WERI-Rb-1 (cell line): Measurements from ENCODE around the gene FAM209A.
"Not testable (repeated sequence)": the region's sequence is repeated elsewhere in the genome, so short reads cannot be mapped to it uniquely, and the experiment has no call there.

ENCODE experiments used
- DNase-seq: peaks from one replicate; pipeline ENCODE4 v3.0.0-alpha.2; 2020
- H3K27ac ChIP-seq: fragments of 250-450 bp; sonication (Bioruptor Pico); 2 replicates; pipeline ENCODE4 v1.5.1; 2020; ENCODE audit warnings: mild to moderate bottlenecking, moderate library complexity
- H3K27me3 ChIP-seq: fragments of 250-450 bp; sonication (Bioruptor Pico); 2 replicates; pipeline ENCODE4 v1.5.1; 2021; ENCODE audit warnings: mild to moderate bottlenecking, low read depth, moderate library complexity; ENCODE audit not compliant: insufficient read depth, severe bottlenecking
- H3K36me3 ChIP-seq: fragments of 250-450 bp; sonication (Bioruptor Pico); 2 replicates; pipeline ENCODE4 v1.5.1; 2020; ENCODE audit warnings: mild to moderate bottlenecking, moderate library complexity
- H3K4me3 ChIP-seq: 2 replicates; pipeline ENCODE4 v1.5.1; 2011; ENCODE audit warnings: low read depth, mild to moderate bottlenecking, control low read depth, low read length
- H3K9me3 ChIP-seq: fragments of 250-450 bp; sonication (Bioruptor Pico); 2 replicates; pipeline ENCODE4 v1.5.1; 2021; ENCODE audit warnings: mild to moderate bottlenecking, moderate library complexity; ENCODE audit not compliant: severe bottlenecking
- TF ChIP-seq, protein P1 (sequence below): IDR thresholded peaks from 2 replicates; pipeline ENCODE4 v1.5.1; 2011; ENCODE audit warnings: low read depth, mild to moderate bottlenecking, control low read depth, inconsistent platforms, low read length

The FAM209A gene

GRCh38 chr20:56551571-56551970, 27.0 kb downstream of the FAM209A start:
- peak; percentile 38 for DNase-seq
- H3K27ac ChIP-seq, result no peak overlapping the region
- no peaks in the 10 kb centered on the region for H3K36me3 ChIP-seq
- TF ChIP-seq, protein P1, sequence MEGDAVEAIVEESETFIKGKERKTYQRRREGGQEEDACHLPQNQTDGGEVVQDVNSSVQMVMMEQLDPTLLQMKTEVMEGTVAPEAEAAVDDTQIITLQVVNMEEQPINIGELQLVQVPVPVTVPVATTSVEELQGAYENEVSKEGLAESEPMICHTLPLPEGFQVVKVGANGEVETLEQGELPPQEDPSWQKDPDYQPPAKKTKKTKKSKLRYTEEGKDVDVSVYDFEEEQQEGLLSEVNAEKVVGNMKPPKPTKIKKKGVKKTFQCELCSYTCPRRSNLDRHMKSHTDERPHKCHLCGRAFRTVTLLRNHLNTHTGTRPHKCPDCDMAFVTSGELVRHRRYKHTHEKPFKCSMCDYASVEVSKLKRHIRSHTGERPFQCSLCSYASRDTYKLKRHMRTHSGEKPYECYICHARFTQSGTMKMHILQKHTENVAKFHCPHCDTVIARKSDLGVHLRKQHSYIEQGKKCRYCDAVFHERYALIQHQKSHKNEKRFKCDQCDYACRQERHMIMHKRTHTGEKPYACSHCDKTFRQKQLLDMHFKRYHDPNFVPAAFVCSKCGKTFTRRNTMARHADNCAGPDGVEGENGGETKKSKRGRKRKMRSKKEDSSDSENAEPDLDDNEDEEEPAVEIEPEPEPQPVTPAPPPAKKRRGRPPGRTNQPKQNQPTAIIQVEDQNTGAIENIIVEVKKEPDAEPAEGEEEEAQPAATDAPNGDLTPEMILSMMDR, result no peak
- no peak overlapping the region for H3K4me3 ChIP-seq
- peaks cover 28% of the 10 kb centered on the region for H3K27me3 ChIP-seq
- peaks cover 7% of the 10 kb centered on the region for H3K9me3 ChIP-seq

DNA sequence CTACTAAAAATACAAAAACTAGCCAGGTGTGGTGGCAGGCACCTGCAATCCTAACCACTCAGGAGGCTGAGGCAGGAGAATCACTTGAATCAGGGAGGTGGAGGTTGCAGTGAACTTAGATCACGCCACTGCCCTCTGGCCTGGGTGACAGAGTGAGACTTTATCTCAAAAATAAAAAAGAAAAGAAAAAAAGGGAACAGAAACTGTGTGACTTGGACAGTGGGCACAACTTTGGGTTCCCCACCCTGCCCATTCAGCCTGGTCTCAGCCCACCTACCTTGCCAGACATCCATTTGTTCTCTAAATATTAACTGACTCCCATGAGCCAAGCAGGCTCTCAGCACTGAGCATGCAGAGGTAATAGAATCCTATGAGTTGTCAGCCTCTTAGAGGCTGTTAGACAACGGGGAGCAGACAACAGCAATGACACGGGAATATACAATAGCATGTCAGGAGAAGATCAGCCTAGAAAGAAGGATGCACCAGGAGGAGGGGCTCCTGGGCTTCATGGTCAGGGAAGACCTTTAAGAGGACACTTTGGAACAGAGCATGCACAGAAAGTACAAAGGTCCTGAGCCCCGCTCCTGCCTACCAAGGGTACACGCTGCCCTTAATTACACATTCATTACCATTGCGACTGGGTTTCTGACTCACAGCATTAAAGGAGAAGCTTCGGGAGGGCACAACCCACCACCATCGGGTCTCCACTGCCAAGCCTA, 28.5 kb downstream of the FAM209A start:
- no peaks in the 10 kb centered on the region for H3K36me3 ChIP-seq
- H3K27ac ChIP-seq, result no peak overlapping the region
- H3K27me3 ChIP-seq, result peaks cover 15% of the 10 kb centered on the region
- DNase-seq, result no peak
- no peak overlapping the region for H3K4me3 ChIP-seq
- H3K9me3 ChIP-seq, result peaks cover 7% of the 10 kb centered on the region
- TF ChIP-seq, protein P1, result no peak

DNA sequence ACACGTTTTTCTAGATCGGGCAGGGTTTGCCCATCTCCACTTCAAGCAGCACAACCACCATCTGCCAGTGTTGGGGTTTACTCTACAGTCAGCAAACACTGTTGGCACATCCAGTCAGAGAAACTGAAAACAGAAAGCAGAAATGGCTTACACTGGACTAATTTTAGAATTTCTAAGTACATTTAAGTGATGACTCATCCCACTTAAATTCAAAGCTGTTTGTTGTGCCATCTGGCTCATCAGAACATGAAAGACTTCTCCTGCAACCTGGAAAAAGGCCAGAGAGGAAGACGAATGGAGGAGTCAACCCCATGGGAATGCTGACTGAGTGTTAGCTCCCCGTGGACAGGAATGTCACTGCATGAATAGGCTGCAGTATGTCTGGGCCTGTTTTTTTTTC, 30.3 kb downstream of the FAM209A start:
- H3K27ac ChIP-seq, result no peak overlapping the region

GRCh38 chr20:56558968-56559367, 34.4 kb downstream of the FAM209A start:
- Histone ChIP-seq H3K9me3 (no peaks in the 10 kb centered on the region), H3K4me3 (no peak overlapping the region), H3K27me3 (no peaks in the 10 kb centered on the region), H3K27ac (no peak overlapping the region), H3K36me3 (no peaks in the 10 kb centered on the region)
- TF ChIP-seq, protein P1, result no peak
- no peak for DNase-seq

More for the DNA sequence above, 30.3 kb downstream of the FAM209A start:
- Histone ChIP-seq H3K27me3 (peaks cover 3% of the 10 kb centered on the region), H3K9me3 (no peaks in the 10 kb centered on the region), H3K36me3 (no peaks in the 10 kb centered on the region), H3K4me3 (no peak overlapping the region)
- TF ChIP-seq, protein P1, result no peak
- peak; percentile 29 for DNase-seq

DNA sequence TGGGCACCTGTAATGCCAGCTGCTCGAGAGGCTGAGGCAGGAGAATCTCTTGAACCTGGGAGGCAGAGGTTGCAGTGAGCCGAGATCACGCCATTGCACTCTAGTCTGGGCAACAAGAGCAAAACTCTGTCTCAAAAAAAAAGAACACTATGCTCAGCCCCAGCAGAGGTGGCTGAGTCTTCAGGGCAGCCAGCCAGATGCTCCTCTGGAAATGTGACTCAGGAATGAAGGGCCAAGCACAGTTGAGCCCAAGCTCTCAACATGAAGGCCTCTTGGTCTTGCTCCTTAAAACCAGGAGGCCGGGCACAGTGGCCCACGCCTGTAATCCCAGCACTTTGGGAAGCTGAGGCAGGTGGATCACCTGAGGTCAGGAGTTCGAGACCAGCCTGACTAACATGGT, 40.0 kb downstream of the FAM209A start:
- H3K27ac ChIP-seq, DNase-seq, H3K36me3 ChIP-seq, H3K4me3 ChIP-seq, H3K27me3 ChIP-seq, H3K9me3 ChIP-seq: not testable (repeated sequence)

- no peak overlapping the region for H3K27ac ChIP-seq
- H3K27me3 ChIP-seq, result no peaks in the 10 kb centered on the region
- no peaks in the 10 kb centered on the region for H3K36me3 ChIP-seq
- DNase-seq, result no peak
- H3K4me3 ChIP-seq, result no peak overlapping the region
- H3K9me3 ChIP-seq, result no peaks in the 10 kb centered on the region
- TF ChIP-seq, protein P1, result no peak
Observed at GRCh38 chr20:56565511-56565910, 41.0 kb downstream of the FAM209A start.
